Measurements from ENCODE around the gene SHBG. TPM values are rescaled to one million over a fixed set of nuclear protein-coding genes. Genes with fewer than 3 reads are reported as not detected.

SHBG gene
- total RNA-seq, 1 experiment from 2014 or later, result 1.2 TPM

GRCh38 chr17:7646457-7646856, 16.5 kb downstream of the SHBG start:
- Mint-ChIP-seq H3K9me3 (ENCODE audit: unreplicated experiment) (no peaks in the 10 kb centered on the region), H3K27ac (ENCODE audit: unreplicated experiment) (no peak overlapping the region), H3K4me1 (ENCODE audit: low read depth, unreplicated experiment) (peaks cover 10% of the 10 kb centered on the region), H3K27me3 (ENCODE audit: insufficient read depth, unreplicated experiment) (peaks cover 8% of the 10 kb centered on the region), H3K4me3 (ENCODE audit: unreplicated experiment) (no peak overlapping the region), H3K36me3 (ENCODE audit: insufficient read depth, unreplicated experiment) (no peaks in the 10 kb centered on the region)
- intact Hi-C loops (cut with micrococcal nuclease; ENCODE audit: unreplicated experiment), result no loop called here
- no peaks in the 10 kb centered on the region for H3K36me3 ChIP-seq (ENCODE audit: control insufficient read depth, insufficient read depth, low read length)
- DNase-seq, result no peak
- H3K4me1 ChIP-seq, result no peaks in the 10 kb centered on the region
- TF ChIP-seq, protein P1, sequence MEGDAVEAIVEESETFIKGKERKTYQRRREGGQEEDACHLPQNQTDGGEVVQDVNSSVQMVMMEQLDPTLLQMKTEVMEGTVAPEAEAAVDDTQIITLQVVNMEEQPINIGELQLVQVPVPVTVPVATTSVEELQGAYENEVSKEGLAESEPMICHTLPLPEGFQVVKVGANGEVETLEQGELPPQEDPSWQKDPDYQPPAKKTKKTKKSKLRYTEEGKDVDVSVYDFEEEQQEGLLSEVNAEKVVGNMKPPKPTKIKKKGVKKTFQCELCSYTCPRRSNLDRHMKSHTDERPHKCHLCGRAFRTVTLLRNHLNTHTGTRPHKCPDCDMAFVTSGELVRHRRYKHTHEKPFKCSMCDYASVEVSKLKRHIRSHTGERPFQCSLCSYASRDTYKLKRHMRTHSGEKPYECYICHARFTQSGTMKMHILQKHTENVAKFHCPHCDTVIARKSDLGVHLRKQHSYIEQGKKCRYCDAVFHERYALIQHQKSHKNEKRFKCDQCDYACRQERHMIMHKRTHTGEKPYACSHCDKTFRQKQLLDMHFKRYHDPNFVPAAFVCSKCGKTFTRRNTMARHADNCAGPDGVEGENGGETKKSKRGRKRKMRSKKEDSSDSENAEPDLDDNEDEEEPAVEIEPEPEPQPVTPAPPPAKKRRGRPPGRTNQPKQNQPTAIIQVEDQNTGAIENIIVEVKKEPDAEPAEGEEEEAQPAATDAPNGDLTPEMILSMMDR (IDR thresholded peaks at IDR 0.05; ENCODE audit: insufficient read depth in 1 of 2, low read depth in 1 of 2, low read length in 1 of 2, severe bottlenecking in 1 of 2, unreplicated experiment in 1 of 2), result no peak
- BruUV-seq (replicated peaks), result no TSS peak
- no peak overlapping the region for H3K4me3 ChIP-seq (ENCODE audit: low read depth, low read length)
- H3K27me3 ChIP-seq (replicated peaks; ENCODE audit: control insufficient read depth, insufficient read depth, low read length), result no peaks in the 10 kb centered on the region
- ChIA-PET POLR2A (no interaction called here), CTCF (no interaction called here)
- H3K9me3 ChIP-seq, result no peaks in the 10 kb centered on the region

DNA sequence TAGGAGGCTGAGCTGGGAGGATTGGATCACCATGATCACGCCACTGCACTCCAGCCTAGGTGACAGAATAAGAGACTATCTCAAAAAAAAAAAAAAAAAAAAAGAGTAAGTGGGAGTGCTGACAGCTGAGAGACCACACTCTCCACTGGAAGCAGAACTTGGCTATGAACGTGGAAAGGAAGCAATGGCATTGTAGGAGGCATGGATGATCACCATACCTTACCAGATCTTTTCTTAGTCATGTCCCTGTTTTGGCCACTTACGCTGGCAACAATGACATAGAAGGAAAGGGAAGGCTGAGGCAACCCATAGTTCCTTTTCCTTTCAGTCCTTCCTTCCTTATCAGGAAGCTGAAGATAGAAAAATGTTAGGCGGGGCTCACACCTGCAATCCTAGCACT, 17.1 kb downstream of the SHBG start:
- no peaks in the 10 kb centered on the region for H3K36me3 Mint-ChIP-seq (ENCODE audit: insufficient read depth, unreplicated experiment)
- TF ChIP-seq, protein P1 (IDR thresholded peaks at IDR 0.05; ENCODE audit: insufficient read depth in 1 of 2, low read depth in 1 of 2, low read length in 1 of 2, severe bottlenecking in 1 of 2, unreplicated experiment in 1 of 2), result no peak
- no peak overlapping the region for H3K4me3 ChIP-seq (ENCODE audit: low read depth, low read length)
- H3K9me3 ChIP-seq, result no peaks in the 10 kb centered on the region
- H3K4me3 Mint-ChIP-seq (ENCODE audit: unreplicated experiment), result no peak overlapping the region
- H3K27me3 Mint-ChIP-seq (ENCODE audit: insufficient read depth, unreplicated experiment), result peaks cover 9% of the 10 kb centered on the region
- BruUV-seq (replicated peaks), result no TSS peak
- no peaks in the 10 kb centered on the region for H3K27me3 ChIP-seq (replicated peaks; ENCODE audit: control insufficient read depth, insufficient read depth, low read length)
- H3K9me3 Mint-ChIP-seq (ENCODE audit: unreplicated experiment), result no peaks in the 10 kb centered on the region
- no peak for DNase-seq
- H3K27ac Mint-ChIP-seq (ENCODE audit: unreplicated experiment), result no peak overlapping the region
- no peaks in the 10 kb centered on the region for H3K36me3 ChIP-seq (ENCODE audit: control insufficient read depth, insufficient read depth, low read length)
- intact Hi-C loops (cut with micrococcal nuclease; ENCODE audit: unreplicated experiment), result no loop called here
- POLR2A ChIA-PET, result no interaction called here
- H3K4me1 ChIP-seq, result no peaks in the 10 kb centered on the region
- H3K4me1 Mint-ChIP-seq (ENCODE audit: low read depth, unreplicated experiment), result peaks cover 10% of the 10 kb centered on the region
- CTCF ChIA-PET, result no interaction called here

DNA sequence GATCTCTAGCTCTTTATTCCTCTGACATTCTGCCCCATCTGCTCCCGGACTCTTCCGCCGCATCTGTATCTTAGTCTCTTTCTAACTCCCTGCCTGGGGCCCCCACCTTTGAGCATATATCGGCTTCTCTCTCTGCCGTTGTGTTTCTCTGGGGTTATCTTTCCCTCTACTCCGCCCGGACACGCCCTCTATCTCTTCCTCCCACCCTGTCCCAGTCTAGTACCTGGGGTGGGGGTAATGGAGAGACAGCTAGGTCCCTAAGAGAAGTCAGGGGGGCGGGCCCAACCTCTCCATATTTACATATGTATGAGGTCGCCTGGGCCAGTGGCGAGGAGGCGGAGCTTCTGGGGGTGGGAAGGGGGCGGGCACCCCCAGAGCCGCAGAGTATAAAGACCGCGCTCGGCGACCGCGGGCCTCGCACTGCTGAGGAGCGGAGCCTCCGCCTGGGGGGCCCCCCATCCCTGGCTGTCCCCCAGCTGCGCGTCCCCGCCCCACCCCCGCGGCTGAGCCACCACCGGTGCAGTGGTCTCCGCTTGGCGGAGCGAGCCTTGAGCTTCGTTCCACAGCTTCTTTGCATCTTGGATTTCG, 20.7 kb downstream of the SHBG start, which contains the start of gene ATP1B2:
ATP1B2 (plus strand) TSS at position 418 of the 588 bp plus-strand sequence. CDS start 593 bp downstream, outside the sequence.
- CTCF ChIA-PET, result interaction anchor here (0.5 to 1.3 kb wide), 8 partner anchors 18 to 370 kb away, joined by 3 to 10 read pairs (median 4); partner anchors contain the start of genes FXR2, NAA38 and TP53
- Mint-ChIP-seq H3K27me3 (ENCODE audit: insufficient read depth, unreplicated experiment) (peaks cover 9% of the 10 kb centered on the region), H3K4me1 (ENCODE audit: low read depth, unreplicated experiment) (peaks cover 10% of the 10 kb centered on the region), H3K27ac (ENCODE audit: unreplicated experiment) (no peak within 1 kb of the TSS), H3K4me3 (ENCODE audit: unreplicated experiment) (peak within 1 kb of the TSS; percentile 80), H3K9me3 (ENCODE audit: unreplicated experiment) (no peaks in the 10 kb centered on the region), H3K36me3 (ENCODE audit: insufficient read depth, unreplicated experiment) (no peaks in the 10 kb centered on the region)
- TF ChIP-seq, protein P1 (IDR thresholded peaks at IDR 0.05; ENCODE audit: insufficient read depth in 1 of 2, low read depth in 1 of 2, low read length in 1 of 2, severe bottlenecking in 1 of 2, unreplicated experiment in 1 of 2), result no peak
- BruUV-seq (replicated peaks), result no TSS peak
- Histone ChIP-seq H3K36me3 (ENCODE audit: control insufficient read depth, insufficient read depth, low read length) (no peaks in the 10 kb centered on the region), H3K9me3 (no peaks in the 10 kb centered on the region), H3K4me1 (no peaks in the 10 kb centered on the region), H3K27me3 (replicated peaks; ENCODE audit: control insufficient read depth, insufficient read depth, low read length) (no peaks in the 10 kb centered on the region), H3K4me3 (ENCODE audit: low read depth, low read length) (peak within 1 kb of the TSS; percentile 35)
- POLR2A ChIA-PET, result interaction anchor here (0.6 to 2.7 kb wide), 11 partner anchors 8 to 262 kb away, joined by 3 to 24 read pairs (median 4); partner anchors contain the start of genes MPDU1, SAT2, TP53 and WRAP53
- peak; percentile 68 to 84 for DNase-seq
- intact Hi-C loops (cut with micrococcal nuclease; ENCODE audit: unreplicated experiment), result no loop called here

Data from Caco-2 (cell line).